ENCODE measurements around the gene CYB561D2. TPM values are rescaled to one million over a fixed set of nuclear protein-coding genes. Genes with fewer than 3 reads are reported as not detected.
A peak's percentile ranks its signal among the peaks of the same experiment; 100 is the strongest.

Gene CYB561D2
- total and polyA plus RNA-seq, 9 donors = 4.5 to 17.1 (median 9.6) TPM

GRCh38 chr3:50382722-50383121, 32.1 kb downstream of the CYB561D2 start:
- H3K27ac ChIP-seq = peak overlapping the region in 1 of 2 donors; percentile 14
- no peaks in the 10 kb centered on the region for H3K9me3 ChIP-seq
- TF ChIP-seq POLR2A (IDR thresholded peaks at IDR 0.05) = no peak
- TF ChIP-seq CTCF (IDR thresholded peaks at IDR 0.05) = no peak
- TF ChIP-seq EP300 (IDR thresholded peaks at IDR 0.05) = no peak
- peaks cover 6% of the 10 kb centered on the region for H3K4me1 ChIP-seq (ENCODE audit: insufficient read depth)
- no peaks in the 10 kb centered on the region for H3K27me3 ChIP-seq
- intact Hi-C loops (cut with DNase I) = no loop called here
- DNase-seq = no peak
- no peak overlapping the region for H3K4me3 ChIP-seq
- H3K36me3 ChIP-seq = no peaks in the 10 kb centered on the region
- 71 to 76% (median 76%) methylated on average over 12 of the region's 12 CpGs for WGBS, 3 donors

GRCh38 chr3:50383750-50384149, 33.1 kb downstream of the CYB561D2 start:
- TF ChIP-seq CTCF (IDR thresholded peaks at IDR 0.05) (no peak), EP300 (IDR thresholded peaks at IDR 0.05) (no peak), POLR2A (IDR thresholded peaks at IDR 0.05) (no peak)
- no peak for DNase-seq
- H3K9me3 ChIP-seq = no peaks in the 10 kb centered on the region
- no peak overlapping the region for H3K27ac ChIP-seq
- peaks cover 6% of the 10 kb centered on the region for H3K4me1 ChIP-seq (ENCODE audit: insufficient read depth)
- intact Hi-C loops (cut with DNase I) = no loop called here
- no peaks in the 10 kb centered on the region for H3K36me3 ChIP-seq
- no peak overlapping the region for H3K4me3 ChIP-seq
- no peaks in the 10 kb centered on the region for H3K27me3 ChIP-seq
- WGBS, 3 donors = 80 to 88% (median 80%) methylated on average over 6 of the region's 6 CpGs

GRCh38 chr3:50385754-50386153, 35.1 kb downstream of the CYB561D2 start:
- Histone ChIP-seq H3K9me3 (no peaks in the 10 kb centered on the region), H3K36me3 (no peaks in the 10 kb centered on the region), H3K4me3 (no peak overlapping the region), H3K4me1 (ENCODE audit: insufficient read depth) (peaks cover 6% of the 10 kb centered on the region), H3K27ac (no peak overlapping the region), H3K27me3 (no peaks in the 10 kb centered on the region)
- TF ChIP-seq EP300 (IDR thresholded peaks at IDR 0.05) (no peak), CTCF (IDR thresholded peaks at IDR 0.05) (no peak), POLR2A (IDR thresholded peaks at IDR 0.05) (no peak)
- intact Hi-C loops (cut with DNase I) = no loop called here
- 82 to 91% (median 85%) methylated on average over 13 of the region's 13 CpGs for WGBS, 3 donors
- DNase-seq = no peak

- Histone ChIP-seq H3K36me3 (no peaks in the 10 kb centered on the region), H3K9me3 (no peaks in the 10 kb centered on the region), H3K27me3 (no peaks in the 10 kb centered on the region), H3K4me1 (ENCODE audit: insufficient read depth) (peaks cover 1% of the 10 kb centered on the region), H3K27ac (no peak overlapping the region), H3K4me3 (no peak overlapping the region)
- no peak for DNase-seq
- TF ChIP-seq POLR2A (IDR thresholded peaks at IDR 0.05) = no peak
- TF ChIP-seq CTCF (IDR thresholded peaks at IDR 0.05) = no peak
- TF ChIP-seq EP300 (IDR thresholded peaks at IDR 0.05) = no peak
- intact Hi-C loops (cut with DNase I) = no loop called here
- 78 to 84% (median 82%) methylated on average over 25 of the region's 25 CpGs for WGBS, 3 donors
These were observed 37.5 kb downstream of the CYB561D2 start for GRCh38 chr3:50388016-50388719.

Measured in ovary (tissue), 9 donors.